HFFc6 (cell line): Measurements from ENCODE around the gene CBFA2T2. TPM values are rescaled to one million over a fixed set of nuclear protein-coding genes. Genes with fewer than 3 reads are reported as not detected.
A peak's percentile ranks its signal among the peaks of the same experiment; 100 is the strongest.

ENCODE experiments used
- DNase-seq: peaks from one replicate; pipeline ENCODE4 v3.0.0-alpha.2; 2018
- H3K27ac Mint-ChIP-seq: 2 replicates; pipeline ENCODE4 v1.8.0; 2020; ENCODE audit warnings: mild to moderate bottlenecking, mixed read lengths
- H3K27me3 Mint-ChIP-seq: 2 replicates; pipeline ENCODE4 v1.8.0; 2021; ENCODE audit warnings: mild to moderate bottlenecking, moderate library complexity, mixed read lengths; ENCODE audit not compliant: insufficient read depth
- H3K36me3 Mint-ChIP-seq: 2 replicates; pipeline ENCODE4 v1.8.0; 2021; ENCODE audit warnings: low read depth, mixed read lengths
- H3K4me1 Mint-ChIP-seq: 2 replicates; pipeline ENCODE4 v1.8.0; 2020; ENCODE audit warnings: low read depth, mixed read lengths
- H3K4me3 Mint-ChIP-seq: 2 replicates; pipeline ENCODE4 v1.8.0; 2020; ENCODE audit warnings: mild to moderate bottlenecking, moderate library complexity, mixed read lengths
- H3K9me3 Mint-ChIP-seq: 2 replicates; pipeline ENCODE4 v1.8.0; 2020; ENCODE audit warnings: mild to moderate bottlenecking, mixed read lengths
- total RNA-seq, 6 experiments: library from RNA; stranded (reverse); fragmentation: NEBNext Ultra II Directional; extraction: Animal tissue kit (Norgen Biotek cat#: 25700); gene quantifications; 2 replicates in 1 of 6; 3 replicates in 5 of 6; pipeline ENCODE4 v1.2.3, GENCODE V29; 2021
- TF ChIP-seq, protein P1 (sequence below): fragments of 200-600 bp; sonication (generic); IDR thresholded peaks from 2 replicates; pipeline ENCODE4 v1.5.0; 2021; ENCODE audit warnings: antibody characterized with exemption, mild to moderate bottlenecking

CBFA2T2 gene
- total RNA-seq, 6 experiments from 2014 or later = 7.0 to 9.1 (median 8.0) TPM

DNA sequence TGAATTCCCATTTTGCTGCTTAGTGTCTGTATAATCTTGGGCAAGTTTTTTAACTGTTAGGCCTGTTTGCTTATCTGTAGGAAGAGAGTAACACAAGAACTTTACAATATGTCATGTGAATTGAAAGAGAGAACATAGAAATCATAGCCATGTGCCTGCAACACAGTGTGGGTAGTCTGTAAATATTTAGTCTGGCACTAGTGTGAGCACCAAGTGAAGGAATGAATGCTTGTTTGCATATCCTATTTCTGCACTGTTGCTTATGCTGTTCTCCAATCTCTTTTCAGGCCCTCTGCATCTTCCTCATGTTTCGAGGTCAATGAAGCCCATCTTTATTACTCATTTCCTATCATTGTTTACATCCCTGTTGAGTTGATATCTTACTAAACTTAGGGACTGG is 49.2 kb downstream of the CBFA2T2 start:
- peak overlapping the region; percentile 23; the same call in 1 of the 2 replicates for H3K27ac Mint-ChIP-seq

DNA sequence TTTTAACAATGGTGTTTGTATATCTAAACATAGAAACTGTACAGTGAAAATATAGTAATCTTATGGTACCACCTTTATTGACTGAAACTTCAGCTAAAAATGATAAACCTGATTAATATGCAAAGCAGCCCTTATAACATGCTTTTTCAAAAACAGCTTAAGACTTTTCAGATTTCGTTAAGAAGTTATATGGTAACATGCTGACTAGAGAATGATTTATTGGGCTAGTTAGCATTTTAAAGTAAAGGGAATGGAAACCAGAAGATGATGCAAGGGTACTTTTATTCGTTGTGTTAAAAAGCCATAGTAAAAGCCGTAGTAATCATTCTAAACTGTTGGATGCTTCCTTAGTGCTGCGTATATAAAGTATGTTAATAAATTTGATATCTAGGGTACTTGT is 50.5 kb downstream of the CBFA2T2 start:
- peaks cover 5% of the 10 kb centered on the region; the same call in 1 of the 2 replicates for H3K36me3 Mint-ChIP-seq
- DNase-seq = no peak
- H3K27me3 Mint-ChIP-seq = no peaks in the 10 kb centered on the region; the same call in none of the 2 replicates
- no peak overlapping the region for H3K27ac Mint-ChIP-seq
- TF ChIP-seq, protein P1, sequence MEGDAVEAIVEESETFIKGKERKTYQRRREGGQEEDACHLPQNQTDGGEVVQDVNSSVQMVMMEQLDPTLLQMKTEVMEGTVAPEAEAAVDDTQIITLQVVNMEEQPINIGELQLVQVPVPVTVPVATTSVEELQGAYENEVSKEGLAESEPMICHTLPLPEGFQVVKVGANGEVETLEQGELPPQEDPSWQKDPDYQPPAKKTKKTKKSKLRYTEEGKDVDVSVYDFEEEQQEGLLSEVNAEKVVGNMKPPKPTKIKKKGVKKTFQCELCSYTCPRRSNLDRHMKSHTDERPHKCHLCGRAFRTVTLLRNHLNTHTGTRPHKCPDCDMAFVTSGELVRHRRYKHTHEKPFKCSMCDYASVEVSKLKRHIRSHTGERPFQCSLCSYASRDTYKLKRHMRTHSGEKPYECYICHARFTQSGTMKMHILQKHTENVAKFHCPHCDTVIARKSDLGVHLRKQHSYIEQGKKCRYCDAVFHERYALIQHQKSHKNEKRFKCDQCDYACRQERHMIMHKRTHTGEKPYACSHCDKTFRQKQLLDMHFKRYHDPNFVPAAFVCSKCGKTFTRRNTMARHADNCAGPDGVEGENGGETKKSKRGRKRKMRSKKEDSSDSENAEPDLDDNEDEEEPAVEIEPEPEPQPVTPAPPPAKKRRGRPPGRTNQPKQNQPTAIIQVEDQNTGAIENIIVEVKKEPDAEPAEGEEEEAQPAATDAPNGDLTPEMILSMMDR = no peak
- peaks cover 16% of the 10 kb centered on the region for H3K4me1 Mint-ChIP-seq
- H3K4me3 Mint-ChIP-seq = no peak overlapping the region
- H3K9me3 Mint-ChIP-seq = no peaks in the 10 kb centered on the region

More for the DNA sequence above, 49.2 kb downstream of the CBFA2T2 start:
- Mint-ChIP-seq H3K27me3 (no peaks in the 10 kb centered on the region; the same call in none of the 2 replicates), H3K36me3 (peaks cover 5% of the 10 kb centered on the region; the same call in 1 of the 2 replicates), H3K9me3 (no peaks in the 10 kb centered on the region), H3K4me1 (peaks cover 16% of the 10 kb centered on the region), H3K4me3 (no peak overlapping the region)
- DNase-seq = no peak
- TF ChIP-seq, protein P1 = no peak

DNA sequence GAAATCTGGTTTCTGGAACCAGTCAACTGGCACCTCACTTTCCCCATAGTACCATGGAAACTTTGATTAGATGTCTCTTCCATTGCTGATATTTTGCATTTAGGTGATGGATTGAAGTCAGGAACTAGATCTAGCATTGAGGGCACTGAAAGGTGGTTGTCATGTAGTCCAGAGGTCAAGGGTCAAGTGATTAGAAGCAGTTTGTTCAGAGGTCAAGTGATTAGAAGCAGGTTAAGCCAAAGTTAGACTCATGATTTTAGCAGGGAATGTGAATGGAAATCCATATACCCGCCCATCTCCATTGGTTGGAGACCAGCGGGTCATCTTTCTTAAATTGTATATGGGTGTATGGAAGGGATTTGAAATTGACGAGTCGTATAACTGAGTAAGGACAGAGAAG is 51.2 kb downstream of the CBFA2T2 start:
- Mint-ChIP-seq H3K27ac (no peak overlapping the region), H3K9me3 (no peaks in the 10 kb centered on the region), H3K36me3 (peaks cover 5% of the 10 kb centered on the region; the same call in 1 of the 2 replicates), H3K27me3 (no peaks in the 10 kb centered on the region; the same call in none of the 2 replicates), H3K4me3 (no peak overlapping the region), H3K4me1 (peaks cover 16% of the 10 kb centered on the region)
- no peak for DNase-seq
- TF ChIP-seq, protein P1 = no peak

DNA sequence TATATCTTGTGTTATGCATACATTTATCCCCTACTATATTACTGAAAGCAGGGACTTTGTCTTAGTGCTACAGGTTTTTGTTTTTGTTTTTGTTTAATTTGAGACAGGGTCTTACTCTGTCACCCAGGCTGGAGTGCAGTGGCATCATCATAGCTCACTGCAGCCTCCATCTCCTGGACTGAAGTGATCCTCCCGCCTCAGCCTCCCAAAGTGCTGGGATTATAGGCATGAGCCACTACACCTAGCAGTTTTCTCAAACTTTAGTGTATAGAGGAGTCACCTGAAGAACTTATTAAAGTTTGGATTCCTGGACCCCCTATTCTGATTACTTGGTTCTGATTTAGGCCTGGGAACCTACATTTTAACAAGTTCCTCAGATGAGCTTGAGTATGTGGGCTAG is 51.9 kb downstream of the CBFA2T2 start:
- peaks cover 5% of the 10 kb centered on the region; the same call in 1 of the 2 replicates for H3K36me3 Mint-ChIP-seq
- H3K9me3 Mint-ChIP-seq = no peaks in the 10 kb centered on the region
- DNase-seq = no peak
- no peak overlapping the region for H3K4me3 Mint-ChIP-seq
- peaks cover 16% of the 10 kb centered on the region for H3K4me1 Mint-ChIP-seq
- no peak overlapping the region for H3K27ac Mint-ChIP-seq
- TF ChIP-seq, protein P1 = no peak
- no peaks in the 10 kb centered on the region; the same call in none of the 2 replicates for H3K27me3 Mint-ChIP-seq

DNA sequence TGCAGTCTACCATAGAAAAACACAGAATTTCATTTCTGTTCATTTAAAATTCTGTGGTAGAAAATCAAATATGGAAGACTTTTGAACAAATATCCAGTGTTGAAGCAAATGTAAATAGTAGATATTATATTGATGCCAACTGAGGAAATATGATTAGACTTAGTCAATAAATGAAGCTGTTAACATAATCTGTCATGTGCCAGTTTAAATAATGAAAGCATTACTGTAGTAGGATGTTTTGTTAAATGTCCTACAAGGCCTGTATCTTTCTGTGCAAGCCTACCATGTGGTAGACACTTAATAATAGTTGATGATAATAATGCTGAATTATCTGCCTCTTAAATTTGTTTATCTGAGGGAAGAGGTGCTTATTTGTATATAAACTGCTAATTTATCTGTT is 55.9 kb downstream of the CBFA2T2 start:
- TF ChIP-seq, protein P1 = no peak
- peaks cover 2% of the 10 kb centered on the region; the same call in 1 of the 2 replicates for H3K36me3 Mint-ChIP-seq
- no peaks in the 10 kb centered on the region; the same call in none of the 2 replicates for H3K27me3 Mint-ChIP-seq
- H3K4me1 Mint-ChIP-seq = no peaks in the 10 kb centered on the region
- no peak for DNase-seq
- H3K4me3 Mint-ChIP-seq = no peak overlapping the region
- no peaks in the 10 kb centered on the region for H3K9me3 Mint-ChIP-seq
- no peak overlapping the region for H3K27ac Mint-ChIP-seq
